ENCODE data around the gene SERPINE3. TPM values are rescaled to one million over a fixed set of nuclear protein-coding genes. Genes with fewer than 3 reads are reported as not detected.

The SERPINE3 gene
- total and polyA plus RNA-seq, 2 experiments from 2014 or later, result 0.17 to 0.31 TPM

- TF ChIP-seq, protein P1, sequence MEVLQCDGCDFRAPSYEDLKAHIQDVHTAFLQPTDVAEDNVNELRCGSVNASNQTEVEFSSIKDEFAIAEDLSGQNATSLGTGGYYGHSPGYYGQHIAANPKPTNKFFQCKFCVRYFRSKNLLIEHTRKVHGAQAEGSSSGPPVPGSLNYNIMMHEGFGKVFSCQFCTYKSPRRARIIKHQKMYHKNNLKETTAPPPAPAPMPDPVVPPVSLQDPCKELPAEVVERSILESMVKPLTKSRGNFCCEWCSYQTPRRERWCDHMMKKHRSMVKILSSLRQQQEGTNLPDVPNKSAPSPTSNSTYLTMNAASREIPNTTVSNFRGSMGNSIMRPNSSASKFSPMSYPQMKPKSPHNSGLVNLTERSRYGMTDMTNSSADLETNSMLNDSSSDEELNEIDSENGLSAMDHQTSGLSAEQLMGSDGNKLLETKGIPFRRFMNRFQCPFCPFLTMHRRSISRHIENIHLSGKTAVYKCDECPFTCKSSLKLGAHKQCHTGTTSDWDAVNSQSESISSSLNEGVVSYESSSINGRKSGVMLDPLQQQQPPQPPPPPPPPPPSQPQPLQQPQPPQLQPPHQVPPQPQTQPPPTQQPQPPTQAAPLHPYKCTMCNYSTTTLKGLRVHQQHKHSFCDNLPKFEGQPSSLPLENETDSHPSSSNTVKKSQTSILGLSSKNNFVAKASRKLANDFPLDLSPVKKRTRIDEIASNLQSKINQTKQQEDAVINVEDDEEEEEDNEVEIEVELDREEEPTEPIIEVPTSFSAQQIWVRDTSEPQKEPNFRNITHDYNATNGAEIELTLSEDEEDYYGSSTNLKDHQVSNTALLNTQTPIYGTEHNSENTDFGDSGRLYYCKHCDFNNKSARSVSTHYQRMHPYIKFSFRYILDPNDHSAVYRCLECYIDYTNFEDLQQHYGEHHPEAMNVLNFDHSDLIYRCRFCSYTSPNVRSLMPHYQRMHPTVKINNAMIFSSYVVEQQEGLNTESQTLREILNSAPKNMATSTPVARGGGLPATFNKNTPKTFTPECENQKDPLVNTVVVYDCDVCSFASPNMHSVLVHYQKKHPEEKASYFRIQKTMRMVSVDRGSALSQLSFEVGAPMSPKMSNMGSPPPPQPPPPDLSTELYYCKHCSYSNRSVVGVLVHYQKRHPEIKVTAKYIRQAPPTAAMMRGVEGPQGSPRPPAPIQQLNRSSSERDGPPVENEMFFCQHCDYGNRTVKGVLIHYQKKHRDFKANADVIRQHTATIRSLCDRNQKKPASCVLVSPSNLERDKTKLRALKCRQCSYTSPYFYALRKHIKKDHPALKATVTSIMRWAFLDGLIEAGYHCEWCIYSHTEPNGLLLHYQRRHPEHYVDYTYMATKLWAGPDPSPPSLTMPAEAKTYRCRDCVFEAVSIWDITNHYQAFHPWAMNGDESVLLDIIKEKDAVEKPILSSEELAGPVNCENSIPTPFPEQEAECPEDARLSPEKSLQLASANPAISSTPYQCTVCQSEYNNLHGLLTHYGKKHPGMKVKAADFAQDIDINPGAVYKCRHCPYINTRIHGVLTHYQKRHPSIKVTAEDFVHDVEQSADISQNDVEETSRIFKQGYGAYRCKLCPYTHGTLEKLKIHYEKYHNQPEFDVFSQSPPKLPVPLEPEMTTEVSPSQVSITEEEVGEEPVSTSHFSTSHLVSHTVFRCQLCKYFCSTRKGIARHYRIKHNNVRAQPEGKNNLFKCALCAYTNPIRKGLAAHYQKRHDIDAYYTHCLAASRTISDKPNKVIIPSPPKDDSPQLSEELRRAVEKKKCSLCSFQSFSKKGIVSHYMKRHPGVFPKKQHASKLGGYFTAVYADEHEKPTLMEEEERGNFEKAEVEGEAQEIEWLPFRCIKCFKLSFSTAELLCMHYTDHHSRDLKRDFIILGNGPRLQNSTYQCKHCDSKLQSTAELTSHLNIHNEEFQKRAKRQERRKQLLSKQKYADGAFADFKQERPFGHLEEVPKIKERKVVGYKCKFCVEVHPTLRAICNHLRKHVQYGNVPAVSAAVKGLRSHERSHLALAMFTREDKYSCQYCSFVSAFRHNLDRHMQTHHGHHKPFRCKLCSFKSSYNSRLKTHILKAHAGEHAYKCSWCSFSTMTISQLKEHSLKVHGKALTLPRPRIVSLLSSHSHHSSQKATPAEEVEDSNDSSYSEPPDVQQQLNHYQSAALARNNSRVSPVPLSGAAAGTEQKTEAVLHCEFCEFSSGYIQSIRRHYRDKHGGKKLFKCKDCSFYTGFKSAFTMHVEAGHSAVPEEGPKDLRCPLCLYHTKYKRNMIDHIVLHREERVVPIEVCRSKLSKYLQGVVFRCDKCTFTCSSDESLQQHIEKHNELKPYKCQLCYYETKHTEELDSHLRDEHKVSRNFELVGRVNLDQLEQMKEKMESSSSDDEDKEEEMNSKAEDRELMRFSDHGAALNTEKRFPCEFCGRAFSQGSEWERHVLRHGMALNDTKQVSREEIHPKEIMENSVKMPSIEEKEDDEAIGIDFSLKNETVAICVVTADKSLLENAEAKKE (CRISPR knock-in tag; IDR thresholded peaks at IDR 0.05), result no peak
- TF ChIP-seq ZNF331 (CRISPR knock-in tag; IDR thresholded peaks at IDR 0.05; ENCODE audit: low read depth) (no peak), POLR2AphosphoS5 (IDR thresholded peaks at IDR 0.05; ENCODE audit: low read depth) (no peak), EZH2 (IDR thresholded peaks at IDR 0.05; ENCODE audit: low read depth, unreplicated experiment) (no peak), STAT1 (IDR thresholded peaks at IDR 0.05; ENCODE audit: unreplicated experiment) (no peak), NANOG (IDR thresholded peaks at IDR 0.05; ENCODE audit: borderline replicate concordance) (no peak), ETS1 (IDR thresholded peaks at IDR 0.05) (no peak)
Measured at GRCh38 chr13:51396352-51396751, 56.9 kb downstream of the SERPINE3 start (continued).

GRCh38 chr13:51397262-51397941 is 57.9 kb downstream of the SERPINE3 start:
- ATAC-seq (peak; percentile 76), DNase-seq (ENCODE audit: low spot score) (peak; percentile 52)
- H3K4me3 Mint-ChIP-seq, result no peak overlapping the region
- peak overlapping the region; percentile 20 for H3K27ac ChIP-seq (ENCODE audit: low read depth)
- peaks cover 13% of the 10 kb centered on the region for H4K20me1 ChIP-seq (replicated peaks; ENCODE audit: insufficient read depth)
- H3K27me3 ChIP-seq (ENCODE audit: insufficient read depth), result no peaks in the 10 kb centered on the region
- peaks cover 7% of the 10 kb centered on the region; the same call in 1 of the 3 replicates for H3K36me3 Mint-ChIP-seq (ENCODE audit: low read depth)
- TF ChIP-seq REST (IDR thresholded peaks at IDR 0.05; ENCODE audit: unreplicated experiment) (no peak), CTCF (conservative IDR thresholded peaks at IDR 0.05; ENCODE audit: low read depth in 2 of 2) (no peak), EZH2 (IDR thresholded peaks at IDR 0.05; ENCODE audit: low read depth, unreplicated experiment) (no peak), ZNF331 (CRISPR knock-in tag; IDR thresholded peaks at IDR 0.05; ENCODE audit: low read depth) (no peak), ZNF114 (CRISPR knock-in tag; IDR thresholded peaks at IDR 0.05) (no peak), CREB1 (CRISPR knock-in tag; IDR thresholded peaks at IDR 0.05; ENCODE audit: low read depth) (no peak), STAT1 (IDR thresholded peaks at IDR 0.05; ENCODE audit: unreplicated experiment) (no peak), POLR2AphosphoS5 (IDR thresholded peaks at IDR 0.05; ENCODE audit: low read depth) (no peak)
- H3K4me3 ChIP-seq, result no peak overlapping the region
- peak overlapping the region; percentile 53; the same call in 1 of the 2 replicates for H3K27ac Mint-ChIP-seq
- peaks cover 18% of the 10 kb centered on the region for H3K4me1 ChIP-seq (ENCODE audit: insufficient read depth)
- no peak overlapping the region for H2AFZ ChIP-seq
- no peaks in the 10 kb centered on the region for H3K36me3 ChIP-seq (ENCODE audit: insufficient read depth)
- no peaks in the 10 kb centered on the region for H3F3A ChIP-seq (replicated peaks; ENCODE audit: low read depth)
- H3K9me3 Mint-ChIP-seq, result no peaks in the 10 kb centered on the region
- no peaks in the 10 kb centered on the region for H3K9me2 ChIP-seq (ENCODE audit: insufficient read depth)
- peaks cover 38% of the 10 kb centered on the region for H3K4me1 Mint-ChIP-seq
- H3K4me2 ChIP-seq, result no peak overlapping the region
- peaks cover 90% of the 10 kb centered on the region for H3K79me2 ChIP-seq (replicated peaks; ENCODE audit: insufficient read depth)
- H3K27me3 Mint-ChIP-seq (ENCODE audit: insufficient read depth, low read depth, poor library complexity), result no peaks in the 10 kb centered on the region
